Osteoblast (primary cell): Measurements from ENCODE around the gene TTC19. TPM values are rescaled to one million over a fixed set of nuclear protein-coding genes. Genes with fewer than 3 reads are reported as not detected.
A peak's percentile ranks its signal among the peaks of the same experiment; 100 is the strongest.

ENCODE experiments used
- DNase-seq: peaks from one replicate; pipeline ENCODE4 v3.0.0; 2011; ENCODE audit warnings: low spot score, mixed read lengths; ENCODE audit not compliant: insufficient read length; ENCODE audit errors: missing footprints
- H2AFZ ChIP-seq: 2 replicates; pipeline ENCODE4 v1.6.0; 2011; ENCODE audit warnings: mild to moderate bottlenecking, low read length
- H3K27ac ChIP-seq: 2 replicates; pipeline ENCODE4 v1.5.1; 2011; ENCODE audit warnings: mild to moderate bottlenecking, low read depth, low read length, moderate library complexity
- H3K27me3 ChIP-seq: 2 replicates; pipeline ENCODE4 v1.6.0; 2012; ENCODE audit warnings: mild to moderate bottlenecking, control low read depth, inconsistent platforms, low read length, moderate library complexity; ENCODE audit not compliant: insufficient read depth
- H3K36me3 ChIP-seq: 2 replicates; pipeline ENCODE4 v1.5.1; 2011; ENCODE audit warnings: mild to moderate bottlenecking, low read length, control low read depth, moderate library complexity; ENCODE audit not compliant: insufficient read depth
- H3K4me1 ChIP-seq: 2 replicates; pipeline ENCODE4 v1.5.1; 2011; ENCODE audit warnings: mild to moderate bottlenecking, low read length, control low read depth, moderate library complexity; ENCODE audit not compliant: insufficient read depth
- H3K4me2 ChIP-seq: 2 replicates; pipeline ENCODE4 v1.6.0; 2011; ENCODE audit warnings: mild to moderate bottlenecking, low read length; ENCODE audit not compliant: insufficient read depth
- H3K4me3 ChIP-seq: fragments of 200-600 bp; sonication (generic); 3 replicates; pipeline ENCODE4 v1.5.1; 2012; ENCODE audit warnings: mild to moderate bottlenecking, low read length, inconsistent platforms; ENCODE audit not compliant: insufficient read depth
- H3K79me2 ChIP-seq: 2 replicates; pipeline ENCODE4 v1.6.0; 2012; ENCODE audit warnings: mild to moderate bottlenecking, low read length, control low read depth, inconsistent platforms; ENCODE audit not compliant: insufficient read depth
- H3K9me3 ChIP-seq: 2 replicates; pipeline ENCODE4 v1.5.1; 2011; ENCODE audit warnings: low read depth, low read length, control low read depth
- H4K20me1 ChIP-seq: 2 replicates; pipeline ENCODE4 v1.6.0; 2012; ENCODE audit warnings: mild to moderate bottlenecking, low read length, control low read depth; ENCODE audit not compliant: insufficient read depth
- total RNA-seq: library from RNA; depleted of rRNA; stranded (reverse); fragments of >200 nt; gene quantifications from 2 replicates; pipeline ENCODE4 v1.2.3, GENCODE V29; 2012
- TF ChIP-seq, protein P1 (sequence below): IDR thresholded peaks from 2 replicates; pipeline ENCODE4 v1.5.1; 2011; ENCODE audit warnings: mild to moderate bottlenecking, low read depth, low read length, moderate library complexity; ENCODE audit errors: extremely low read depth

The TTC19 gene
- total RNA-seq, 1 donor: 31.8 TPM

DNA sequence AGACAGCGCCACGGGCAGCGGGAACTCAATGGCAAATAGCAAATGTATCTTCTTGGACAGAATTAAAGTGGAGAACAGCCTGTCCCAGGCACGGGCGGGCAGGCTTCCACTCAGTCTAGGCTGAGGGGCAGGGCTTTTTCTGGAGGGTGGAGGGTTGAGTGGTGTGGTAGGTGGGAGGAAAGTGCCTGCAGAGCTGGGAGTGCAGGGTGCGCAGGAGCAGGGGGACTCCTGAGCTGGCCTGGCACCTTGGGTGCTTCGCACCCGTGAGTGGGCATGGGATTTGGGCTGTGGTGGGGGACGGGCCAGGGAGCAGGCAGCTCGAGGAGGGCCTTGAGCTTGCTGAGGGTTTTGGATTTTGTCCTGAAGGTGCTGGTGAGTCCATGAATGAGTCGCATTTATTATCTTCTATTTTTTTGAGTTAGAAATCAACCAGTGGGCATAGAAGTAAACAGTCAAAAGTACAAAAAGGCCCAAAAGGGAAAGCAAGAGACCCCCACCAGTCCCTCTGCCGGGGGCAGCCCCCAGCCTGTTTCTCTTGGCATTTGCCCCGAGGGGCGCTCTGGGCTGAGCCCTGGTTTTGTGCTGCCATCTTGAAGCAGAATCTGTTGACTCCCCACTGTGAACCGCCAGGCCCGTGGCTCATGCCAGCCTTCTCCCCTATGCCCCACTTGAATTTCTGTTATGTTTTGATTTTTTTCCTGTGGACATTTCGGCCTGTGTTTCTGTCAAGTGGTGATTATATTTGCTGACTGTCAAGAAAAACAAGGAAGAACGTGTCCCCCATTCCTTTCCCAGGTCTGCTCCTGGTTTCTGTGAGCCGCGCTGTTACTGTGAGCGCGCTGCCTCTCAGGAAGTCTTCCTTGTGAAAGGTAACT is 46.5 kb upstream of the TTC19 start:
- H3K4me2 ChIP-seq: no peak overlapping the region
- peak overlapping the region; percentile 48 for H3K27ac ChIP-seq
- H3K36me3 ChIP-seq: no peaks in the 10 kb centered on the region
- H3K4me3 ChIP-seq: no peak overlapping the region
- no peak overlapping the region for H2AFZ ChIP-seq
- no peaks in the 10 kb centered on the region for H3K9me3 ChIP-seq
- H3K27me3 ChIP-seq: no peaks in the 10 kb centered on the region
- TF ChIP-seq, protein P1, sequence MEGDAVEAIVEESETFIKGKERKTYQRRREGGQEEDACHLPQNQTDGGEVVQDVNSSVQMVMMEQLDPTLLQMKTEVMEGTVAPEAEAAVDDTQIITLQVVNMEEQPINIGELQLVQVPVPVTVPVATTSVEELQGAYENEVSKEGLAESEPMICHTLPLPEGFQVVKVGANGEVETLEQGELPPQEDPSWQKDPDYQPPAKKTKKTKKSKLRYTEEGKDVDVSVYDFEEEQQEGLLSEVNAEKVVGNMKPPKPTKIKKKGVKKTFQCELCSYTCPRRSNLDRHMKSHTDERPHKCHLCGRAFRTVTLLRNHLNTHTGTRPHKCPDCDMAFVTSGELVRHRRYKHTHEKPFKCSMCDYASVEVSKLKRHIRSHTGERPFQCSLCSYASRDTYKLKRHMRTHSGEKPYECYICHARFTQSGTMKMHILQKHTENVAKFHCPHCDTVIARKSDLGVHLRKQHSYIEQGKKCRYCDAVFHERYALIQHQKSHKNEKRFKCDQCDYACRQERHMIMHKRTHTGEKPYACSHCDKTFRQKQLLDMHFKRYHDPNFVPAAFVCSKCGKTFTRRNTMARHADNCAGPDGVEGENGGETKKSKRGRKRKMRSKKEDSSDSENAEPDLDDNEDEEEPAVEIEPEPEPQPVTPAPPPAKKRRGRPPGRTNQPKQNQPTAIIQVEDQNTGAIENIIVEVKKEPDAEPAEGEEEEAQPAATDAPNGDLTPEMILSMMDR: no peak
- peaks cover 23% of the 10 kb centered on the region for H3K4me1 ChIP-seq
- DNase-seq: peak; percentile 82
- H4K20me1 ChIP-seq: no peaks in the 10 kb centered on the region
- peaks cover 32% of the 10 kb centered on the region for H3K79me2 ChIP-seq

DNA sequence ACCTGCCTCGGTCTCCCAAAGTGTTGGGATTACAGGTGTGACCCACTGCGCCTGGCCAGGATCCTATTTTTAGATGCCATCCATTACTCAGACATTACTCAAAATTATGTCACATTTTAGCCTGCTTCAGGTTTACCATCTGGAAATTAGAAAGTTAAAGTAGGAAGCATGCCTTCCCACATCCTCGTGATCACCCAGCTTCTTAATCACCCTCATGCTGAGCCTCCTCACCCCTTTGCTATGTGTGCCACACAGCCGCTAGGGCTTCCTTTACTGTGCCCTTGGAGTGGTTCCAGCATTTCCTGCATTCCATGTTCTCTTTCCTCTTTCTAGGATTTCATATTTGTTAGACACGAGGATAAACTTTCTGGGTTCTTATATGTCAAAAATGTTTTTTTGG is 45.4 kb upstream of the TTC19 start:
- H4K20me1 ChIP-seq: no peaks in the 10 kb centered on the region

DNA sequence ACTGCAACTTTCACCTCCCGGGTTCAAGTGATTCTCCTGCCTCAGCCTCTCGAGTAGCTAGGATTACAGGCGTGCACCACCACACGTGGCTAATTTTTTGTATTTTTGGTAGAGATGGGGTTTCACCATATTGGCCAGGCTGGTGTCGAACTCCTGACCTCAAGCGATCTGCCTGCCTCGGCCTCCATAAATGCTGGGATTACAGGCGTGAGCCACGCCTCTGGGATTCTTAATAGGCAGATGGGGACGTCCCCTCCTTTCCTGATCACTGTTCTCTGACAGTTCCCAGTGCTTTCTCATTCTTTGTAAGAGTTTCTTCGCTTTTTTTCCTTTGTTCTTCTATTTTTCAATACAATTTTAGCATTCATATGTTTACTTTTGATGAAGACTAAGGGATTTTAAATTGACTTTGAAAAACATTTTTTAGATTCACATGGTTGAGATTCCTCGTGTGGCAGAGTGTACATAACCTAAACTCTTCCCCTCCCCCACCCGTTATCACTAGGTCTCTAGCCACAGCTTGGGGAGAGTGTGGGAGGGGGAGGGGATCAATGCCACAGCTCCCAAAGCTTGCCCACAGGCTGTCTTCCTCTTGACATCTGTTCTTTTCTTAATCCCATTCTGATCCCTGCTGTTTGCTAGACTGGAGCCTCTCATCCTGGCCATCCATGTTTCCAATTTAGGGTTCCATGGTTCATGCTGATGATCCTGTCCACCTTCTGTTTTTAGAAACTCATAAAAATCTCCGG is 43.7 kb upstream of the TTC19 start:
- Histone ChIP-seq H4K20me1 (no peaks in the 10 kb centered on the region), H3K9me3 (no peaks in the 10 kb centered on the region), H2AFZ (no peak overlapping the region), H3K4me1 (peaks cover 41% of the 10 kb centered on the region), H3K27me3 (no peaks in the 10 kb centered on the region), H3K36me3 (no peaks in the 10 kb centered on the region), H3K27ac (no peak overlapping the region), H3K4me3 (no peak overlapping the region), H3K4me2 (no peak overlapping the region), H3K79me2 (peaks cover 13% of the 10 kb centered on the region)
- no peak for DNase-seq
- TF ChIP-seq, protein P1: no peak

More for the DNA sequence above, 45.4 kb upstream of the TTC19 start:
- H2AFZ ChIP-seq: no peak overlapping the region
- H3K27me3 ChIP-seq: no peaks in the 10 kb centered on the region
- TF ChIP-seq, protein P1: peak; percentile 20
- H3K36me3 ChIP-seq: no peaks in the 10 kb centered on the region
- peak overlapping the region; percentile 9 for H3K4me2 ChIP-seq
- peak overlapping the region; percentile 48 for H3K27ac ChIP-seq
- DNase-seq: peak; percentile 94
- no peaks in the 10 kb centered on the region for H3K9me3 ChIP-seq
- peaks cover 33% of the 10 kb centered on the region for H3K4me1 ChIP-seq
- no peak overlapping the region for H3K4me3 ChIP-seq
- H3K79me2 ChIP-seq: peaks cover 24% of the 10 kb centered on the region

DNA sequence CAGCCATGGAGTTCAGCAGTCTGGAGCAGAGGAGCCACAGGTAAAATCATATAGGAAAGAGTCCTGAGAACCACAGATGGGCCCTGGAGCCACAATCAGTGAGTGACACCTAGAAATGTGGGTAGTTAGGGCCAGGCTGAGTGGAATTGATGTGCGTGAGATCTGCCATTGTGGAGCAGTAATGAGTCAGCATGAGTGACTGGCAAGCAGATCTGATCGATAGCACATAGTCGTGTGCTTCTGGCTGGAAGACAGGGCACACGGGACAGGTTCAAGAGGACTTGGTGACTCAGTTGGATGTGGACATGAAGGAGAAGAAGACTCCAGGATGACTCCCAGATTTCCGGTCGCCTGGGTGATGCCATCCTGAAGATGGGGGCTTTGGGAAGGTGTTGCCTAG is 42.4 kb upstream of the TTC19 start:
- Histone ChIP-seq H3K4me1 (peaks cover 48% of the 10 kb centered on the region), H3K27me3 (no peaks in the 10 kb centered on the region), H3K27ac (peak overlapping the region; percentile 46), H4K20me1 (no peaks in the 10 kb centered on the region), H3K36me3 (no peaks in the 10 kb centered on the region), H3K9me3 (no peaks in the 10 kb centered on the region), H3K4me3 (no peak overlapping the region), H2AFZ (no peak overlapping the region), H3K4me2 (no peak overlapping the region), H3K79me2 (peaks cover 13% of the 10 kb centered on the region)
- TF ChIP-seq, protein P1: no peak
- no peak for DNase-seq
